COLO829 (cell line): Measurements from ENCODE around the gene GJA3.

ENCODE experiments used
- DNase-seq: peaks from one replicate; pipeline ENCODE4 v3.0.0; 2012; ENCODE audit warnings: low spot score

GJA3 gene

DNA sequence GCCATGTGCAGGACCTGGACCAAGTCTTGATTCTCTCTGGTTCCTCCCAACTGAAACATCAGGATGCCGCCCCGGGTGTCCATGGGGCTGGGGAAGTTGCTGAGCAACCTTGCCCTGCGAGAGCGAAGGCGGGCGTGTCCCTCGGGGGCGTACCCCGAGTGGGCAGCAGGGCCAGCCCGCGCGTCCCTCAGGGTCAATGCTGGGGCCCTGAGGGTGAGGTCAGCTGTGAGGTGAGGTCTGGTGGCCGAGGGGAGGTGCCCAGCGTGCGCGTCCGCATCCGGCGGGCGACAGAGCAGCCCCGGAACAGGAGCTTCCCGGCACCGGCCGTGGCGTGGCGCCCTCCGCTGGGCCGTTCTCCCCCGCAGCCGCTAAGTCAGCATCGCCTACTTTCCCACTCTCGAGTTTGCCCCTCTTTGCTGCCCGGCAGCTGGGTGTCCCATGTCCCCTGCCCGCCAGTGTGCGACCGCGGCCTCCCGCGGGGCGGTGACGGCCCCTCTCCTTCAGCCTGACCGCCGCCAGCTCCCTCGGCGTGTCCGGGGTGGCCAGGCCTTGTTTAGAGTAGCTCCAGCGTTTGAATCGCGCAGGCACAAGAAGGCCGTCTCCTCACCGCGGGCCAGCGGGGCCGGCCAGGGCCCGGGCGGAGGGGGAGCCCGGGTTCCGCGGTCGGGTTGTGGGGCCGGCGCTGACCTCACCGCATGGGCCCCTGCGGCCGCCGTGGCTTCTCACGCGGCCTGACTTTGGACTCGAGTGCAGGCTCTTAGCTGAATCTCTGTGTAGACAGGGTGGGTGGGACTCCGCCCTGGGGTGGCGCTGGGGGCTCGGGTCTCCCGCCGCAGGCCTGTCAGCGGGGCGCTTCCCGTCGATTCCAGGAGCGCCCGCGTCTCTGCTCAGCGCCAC lies 33.0 kb downstream of the GJA3 start:
- DNase-seq: no peak

DNA sequence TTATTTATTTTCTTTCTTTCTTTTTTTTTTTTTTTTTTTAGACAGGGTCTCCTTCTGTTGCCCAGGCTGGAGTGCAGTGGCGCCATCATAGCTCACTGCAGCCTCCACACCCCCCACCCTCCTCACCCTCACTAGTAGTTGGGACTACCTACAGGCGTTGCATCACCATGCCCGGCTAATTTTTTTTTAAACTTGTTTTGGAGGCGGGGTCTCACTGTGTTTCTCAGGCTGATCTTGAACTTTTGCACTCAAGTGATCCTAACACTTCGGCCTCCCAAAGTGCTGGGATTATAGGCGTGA lies 33.6 kb downstream of the GJA3 start:
- no peak for DNase-seq

DNA sequence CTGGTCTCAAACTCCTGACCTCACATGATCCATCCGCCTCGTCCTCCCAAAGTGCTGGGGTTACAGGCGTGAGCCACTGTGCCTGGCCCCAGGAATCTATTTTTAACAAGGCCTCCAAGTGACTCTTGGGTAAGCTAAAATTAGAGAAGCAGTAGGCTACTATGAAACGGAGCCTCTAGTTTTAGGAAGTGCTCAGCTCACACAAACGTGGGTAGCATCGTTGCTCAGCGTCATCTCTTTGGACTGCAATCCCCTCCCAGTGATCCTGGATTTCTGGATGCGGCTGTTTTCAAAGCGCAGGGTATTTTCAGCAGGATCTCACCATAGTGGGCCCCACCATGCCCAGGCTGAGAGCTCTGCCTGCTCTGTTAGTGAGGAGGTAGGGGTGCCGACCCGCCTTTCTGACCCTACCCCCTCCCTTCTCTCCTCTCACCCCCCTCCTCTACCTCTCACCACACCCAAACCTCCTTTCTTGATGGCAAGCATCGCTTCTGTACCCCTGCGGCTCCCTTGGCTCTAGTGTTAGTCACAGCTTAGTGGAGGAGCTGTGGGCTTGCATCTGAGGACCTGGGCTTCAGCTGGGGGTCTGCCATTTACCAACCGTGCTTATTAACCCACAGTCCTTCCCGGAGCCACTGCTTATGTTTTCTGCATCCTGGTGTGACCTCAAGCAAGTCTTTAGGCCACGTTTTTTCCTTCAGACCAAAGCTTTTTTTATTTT lies 34.2 kb downstream of the GJA3 start:
- DNase-seq: no peak

- DNase-seq: no peak
Observed at GRCh38 chr13:20125783-20126165, 35.1 kb downstream of the GJA3 start.

GRCh38 chr13:20125129-20125782 lies 35.6 kb downstream of the GJA3 start:
- peak; percentile 91 for DNase-seq

GRCh38 chr13:20124303-20124702 lies 36.5 kb downstream of the GJA3 start:
- no peak for DNase-seq

DNA sequence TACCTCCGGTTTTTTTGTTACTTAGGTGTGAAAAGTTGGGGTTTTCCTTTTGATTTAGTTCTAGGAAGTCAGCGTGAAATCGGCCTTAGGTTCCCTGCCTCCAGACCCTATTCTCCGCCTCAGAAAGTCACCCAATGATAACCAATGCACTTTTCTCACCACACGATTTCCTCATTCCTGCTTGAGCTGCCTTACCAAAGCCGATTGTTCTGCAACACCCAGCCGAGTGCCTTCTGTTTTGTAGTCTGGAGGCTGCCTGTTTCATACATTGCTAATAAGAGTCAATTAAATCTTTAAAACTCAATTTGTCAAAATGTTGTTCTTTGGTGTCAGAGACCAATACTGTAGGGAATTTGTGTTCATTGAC lies 39.7 kb downstream of the GJA3 start:
- DNase-seq: peak; percentile 42

DNA sequence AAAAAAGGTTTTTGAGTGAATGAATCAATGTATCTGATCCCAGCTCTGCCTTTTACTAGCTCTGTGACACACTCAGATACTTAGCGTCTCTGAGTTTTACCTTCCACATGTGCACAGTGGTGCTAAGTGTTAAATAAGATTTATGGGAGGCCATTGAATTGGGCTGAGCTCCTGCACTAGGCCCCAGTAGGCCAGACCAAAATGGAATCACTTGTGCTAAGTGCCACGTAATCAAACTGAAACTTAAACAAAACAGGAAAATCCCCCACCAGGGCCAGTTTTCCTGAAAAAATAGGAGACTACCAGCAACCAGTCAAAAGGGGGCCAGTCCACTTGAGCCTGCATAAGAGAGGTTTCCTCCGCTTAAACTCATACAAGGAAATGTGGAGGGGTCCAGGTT lies 40.9 kb downstream of the GJA3 start:
- no peak for DNase-seq

DNA sequence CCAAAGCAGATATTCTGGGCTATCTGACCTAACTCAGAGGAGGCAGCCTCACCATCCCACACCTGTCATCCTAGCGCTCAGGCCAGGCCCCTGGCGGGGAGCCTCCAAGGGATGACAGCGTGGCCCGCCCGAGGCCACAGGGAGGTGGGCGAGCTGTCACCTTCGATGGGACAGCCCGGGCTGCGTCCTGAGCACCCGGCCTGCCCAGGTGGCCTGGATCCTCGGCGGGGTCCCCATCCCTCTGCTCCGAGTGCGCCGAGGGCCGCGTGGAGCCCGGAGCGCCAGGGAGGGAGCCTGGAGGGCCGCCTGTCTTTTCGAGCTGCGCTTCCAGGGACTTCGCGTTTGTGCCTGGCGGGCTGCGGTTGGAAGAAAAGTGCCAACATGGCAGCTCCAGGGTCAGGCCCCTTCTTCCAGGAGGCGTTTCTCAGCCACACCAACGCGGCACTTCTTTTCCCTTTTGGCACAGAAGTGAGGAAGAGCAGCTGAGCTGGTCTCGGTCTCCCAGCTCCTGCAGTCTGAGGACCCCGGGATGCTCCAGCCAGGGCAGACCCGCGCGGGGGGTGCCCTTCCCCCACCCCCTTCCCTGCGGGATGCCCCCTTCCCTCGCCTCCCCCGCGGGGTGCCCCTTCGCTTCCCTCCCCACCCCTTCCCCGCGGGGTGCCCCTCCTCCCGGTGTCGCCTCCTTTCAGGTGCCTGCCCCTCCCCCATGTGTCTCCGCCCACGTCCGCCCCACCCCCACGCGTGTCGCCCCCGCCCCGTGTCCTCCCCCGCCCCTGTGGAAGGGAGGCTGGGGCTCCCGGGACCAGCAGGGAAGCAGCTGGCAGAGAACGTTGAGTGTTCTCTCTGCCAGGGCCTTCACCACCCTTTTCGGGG lies 42.3 kb downstream of the GJA3 start:
- peak; percentile 35 for DNase-seq

DNA sequence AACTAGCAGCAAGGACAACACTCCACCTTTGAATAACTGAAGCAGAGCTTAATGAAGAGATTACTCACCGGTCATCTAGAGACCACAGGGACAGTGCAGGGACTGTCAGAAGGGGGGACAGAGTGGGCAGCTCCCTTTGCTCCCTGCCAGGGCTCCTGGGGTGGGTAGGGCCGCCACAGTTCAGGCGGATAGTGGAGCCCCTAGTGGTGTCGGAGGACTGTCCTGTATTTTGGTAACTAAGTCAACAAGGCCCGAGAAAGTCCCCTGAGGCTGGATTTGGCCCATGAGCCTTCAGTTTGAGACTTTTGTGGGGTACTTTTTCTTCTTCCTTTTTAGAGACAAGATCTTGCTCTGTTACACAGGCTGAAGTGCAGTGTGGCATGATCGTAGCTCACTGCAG lies 44.6 kb downstream of the GJA3 start:
- DNase-seq: no peak

GRCh38 chr13:20114066-20114610 lies 46.7 kb downstream of the GJA3 start:
- no peak for DNase-seq

GRCh38 chr13:20109037-20109436 lies 51.8 kb downstream of the GJA3 start:
- DNase-seq: no peak

GRCh38 chr13:20106742-20107141 lies 54.1 kb downstream of the GJA3 start:
- DNase-seq: no peak

GRCh38 chr13:20105161-20105689 lies 55.6 kb downstream of the GJA3 start:
- DNase-seq: no peak

- no peak for DNase-seq
Observed at GRCh38 chr13:20102525-20103180, 58.2 kb downstream of the GJA3 start.

DNA sequence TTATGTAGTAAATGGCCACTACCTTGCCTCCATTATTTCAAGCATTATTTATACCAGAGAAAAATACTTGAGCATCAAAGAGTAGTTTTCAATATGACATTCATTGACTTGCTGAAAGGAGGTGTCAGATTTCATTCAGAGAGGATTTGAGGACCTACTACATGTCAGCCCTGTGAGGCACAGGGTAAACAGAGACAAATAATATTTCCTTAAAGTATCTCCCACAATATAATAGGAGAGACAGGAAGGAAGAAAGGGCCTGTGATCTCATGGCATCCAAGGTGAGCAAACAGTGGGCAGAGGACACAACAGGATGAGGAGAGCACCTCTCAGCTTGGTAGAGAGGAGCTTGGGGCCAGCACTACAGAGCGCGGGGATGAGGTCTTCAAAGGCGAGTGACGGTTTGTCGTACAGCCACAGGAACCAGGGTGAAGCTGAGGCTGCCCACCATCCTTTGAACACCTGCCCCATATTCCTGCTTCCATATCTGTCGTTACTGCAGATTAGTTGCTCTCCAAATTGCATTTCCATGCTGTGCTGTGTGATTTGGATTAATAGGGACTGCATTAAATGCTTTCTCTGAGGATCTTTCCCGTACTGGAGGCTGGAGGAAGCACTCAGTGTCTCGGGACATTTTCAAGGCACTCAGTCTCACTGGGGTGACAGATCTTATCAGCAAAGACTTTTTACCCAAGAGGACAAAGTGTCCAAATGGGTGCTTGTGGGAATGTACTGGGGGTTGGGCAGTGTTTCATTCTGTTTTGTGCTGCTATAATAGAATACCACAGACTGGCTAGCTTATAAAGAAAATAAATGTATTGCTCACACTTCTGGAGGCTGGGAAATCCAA lies 59.2 kb downstream of the GJA3 start:
- DNase-seq: no peak

DNA sequence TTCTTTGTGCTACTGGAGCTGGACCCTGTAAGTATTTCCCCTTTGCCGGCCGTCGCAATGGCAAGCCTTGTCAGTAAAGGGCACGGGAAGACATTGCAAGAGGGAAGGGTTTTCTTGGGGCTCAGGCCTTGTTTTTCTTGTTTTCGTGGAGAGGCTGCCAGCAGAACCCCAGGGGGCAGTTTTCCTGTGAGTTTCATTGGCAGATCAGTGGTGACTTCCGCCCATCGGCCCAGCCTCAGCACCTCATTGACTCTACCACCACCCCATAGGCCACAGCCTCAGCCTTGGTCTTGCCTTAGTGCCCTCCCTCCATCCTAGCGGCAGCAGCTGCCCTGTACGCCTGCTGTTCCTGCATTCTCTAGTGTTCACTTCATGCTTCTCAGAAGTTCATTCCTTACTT lies 61.5 kb downstream of the GJA3 start:
- no peak for DNase-seq

DNA sequence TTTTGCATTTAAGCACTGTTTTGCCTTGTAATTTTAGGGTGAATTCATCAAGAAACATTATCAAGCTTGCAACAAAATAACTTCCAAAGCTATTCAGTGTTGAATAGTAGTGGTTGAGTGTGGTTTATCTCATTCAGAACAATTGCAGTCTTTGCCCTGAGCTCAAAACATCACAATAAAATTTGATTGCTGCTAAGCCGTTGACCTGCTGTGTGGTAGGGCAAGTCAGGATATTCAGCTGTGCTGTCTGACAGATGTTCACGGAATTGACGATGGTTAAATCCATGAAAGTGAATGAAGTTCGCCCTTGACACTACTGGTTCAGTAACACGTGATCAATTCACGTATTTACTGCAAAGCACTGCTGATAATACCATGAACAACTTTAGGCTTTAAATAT lies 66.9 kb downstream of the GJA3 start:
- no peak for DNase-seq

- no peak for DNase-seq
Observed at GRCh38 chr13:20090349-20090748, 70.5 kb downstream of the GJA3 start.
